HepG2 (cell line): ENCODE measurements around the gene SOBP. TPM values are rescaled to one million over a fixed set of nuclear protein-coding genes. Genes with fewer than 3 reads are reported as not detected.

ENCODE experiments used
- ATAC-seq: fragments of 200-7000 bp; cut with Tn5 transposase; 3 replicates; pipeline ENCODE4 v1.9.1; 2020; ENCODE audit warnings: mild to moderate bottlenecking, moderate library complexity
- BruUV-seq: library from RNA; stranded (reverse); fragments of 400-500 nt; replicated peaks from 2 replicates; lab custom pipeline; 2021; lab: Mats Ljungman, UMichigan
- CTCF ChIA-PET: fragments of 300-600 bp; formaldehyde crosslinking; extraction: SDS; loops from one replicate; lab custom pipeline; 2021; ENCODE audit warnings: low total read pairs, inconsistent platforms, low intra/inter-chr PET ratio; lab: Yijun Ruan, JAX
- POLR2A ChIA-PET: fragments of 350-600 bp; sonication (Branson Sonifier 250); formaldehyde crosslinking; loops from one replicate; lab custom pipeline; 2020; ENCODE audit warnings: antibody characterized with exemption, inconsistent platforms; lab: Yijun Ruan, JAX
- DNase-seq: peaks from one replicate; pipeline ENCODE4 v3.0.0-alpha.2; 2015; ENCODE audit warnings: low spot score
- FAIRE-seq: peaks from 3 replicates; lab custom pipeline; 2011; peaks lifted over from hg19 to GRCh38; lab: Jason Lieb, UNC
- H2AFZ ChIP-seq: one replicate; pipeline ENCODE4 v1.6.1; 2011; ENCODE audit warnings: low read length, inconsistent platforms
- H3K27ac ChIP-seq: fragments of 300-600 bp; 3 replicates; pipeline ENCODE4 v1.8.0; 2011; ENCODE audit warnings: mixed run types, mild to moderate bottlenecking, mixed read lengths, low read length, inconsistent platforms; ENCODE audit not compliant: insufficient read depth; ENCODE audit errors: extremely low read length
- H3K27me3 ChIP-seq, 2 experiments: fragments of 200-600 bp in 1 of 2; 2 replicates in 1 of 2; 3 replicates in 1 of 2; pipeline versions ENCODE4 v1.6.0 to v1.8.0; 2011; ENCODE audit warnings: low read length in 2 of 2, mild to moderate bottlenecking in 2 of 2, moderate library complexity in 2 of 2, inconsistent platforms in 1 of 2; ENCODE audit not compliant: insufficient read depth in 2 of 2, control insufficient read depth in 1 of 2
- H3K36me3 ChIP-seq, 2 experiments: fragments of 200-600 bp in 1 of 2; replicated peaks in 1 of 2; 2 replicates in 1 of 2; 3 replicates in 1 of 2; pipeline versions ENCODE4 v1.5.1 to v1.8.0; 2011; ENCODE audit warnings: low read length in 2 of 2, inconsistent platforms in 1 of 2; ENCODE audit not compliant: insufficient read depth in 2 of 2, control insufficient read depth in 1 of 2
- H3K4me1 ChIP-seq: 2 replicates; pipeline ENCODE4 v1.5.1; 2012; ENCODE audit warnings: low read length, inconsistent platforms; ENCODE audit not compliant: insufficient read depth
- H3K4me2 ChIP-seq: 2 replicates; pipeline ENCODE4 v1.6.0; 2011; ENCODE audit warnings: low read depth, low read length, inconsistent platforms
- H3K4me3 ChIP-seq, 3 experiments: fragments of 200-600 bp in 1 of 3; sonication (generic), shearing (Covaris generic) in 1 of 3; replicated peaks in 1 of 3; 2 replicates each; pipeline ENCODE4 v1.5.1; 2011 to 2016; ENCODE audit warnings: low read length in 3 of 3, inconsistent platforms in 2 of 3, low read depth in 2 of 3, mild to moderate bottlenecking in 2 of 3, control low read depth in 1 of 3, mixed read lengths in 1 of 3; ENCODE audit not compliant: insufficient read depth in 1 of 3
- H3K79me2 ChIP-seq: one replicate; pipeline ENCODE4 v1.6.1; 2011; ENCODE audit warnings: low read length, inconsistent platforms; ENCODE audit not compliant: insufficient read depth
- H3K9ac ChIP-seq: 2 replicates; pipeline ENCODE4 v1.6.0; 2011; ENCODE audit warnings: mild to moderate bottlenecking, low read depth, low read length, inconsistent platforms; ENCODE audit not compliant: insufficient read depth
- H3K9me3 ChIP-seq: 2 replicates; pipeline ENCODE4 v1.5.1; 2012; ENCODE audit warnings: mild to moderate bottlenecking, low read length
- H4K20me1 ChIP-seq: 2 replicates; pipeline ENCODE4 v1.6.0; 2011; ENCODE audit warnings: inconsistent platforms, mild to moderate bottlenecking, low read length, moderate library complexity; ENCODE audit not compliant: insufficient read depth
- CBX5 ChIP-seq: sonication (generic); formaldehyde crosslinking; IDR thresholded peaks from 2 replicates; pipeline ENCODE4 v1.4.0; 2020; ENCODE audit warnings: missing genetic modification reagents, borderline replicate concordance
- CSRNP1 ChIP-seq: sonication (generic); formaldehyde crosslinking; IDR thresholded peaks from 2 replicates; pipeline ENCODE4 v1.8.1; 2023; ENCODE audit warnings: mild to moderate bottlenecking, missing genetic modification reagents
- FOXJ3 ChIP-seq: sonication (generic); formaldehyde crosslinking; IDR thresholded peaks from 2 replicates; pipeline ENCODE4 v1.4.0; 2020; ENCODE audit warnings: missing genetic modification reagents, mild to moderate bottlenecking, borderline replicate concordance
- IKZF1 ChIP-seq: fragments of 450-650 bp; IDR thresholded peaks from 2 replicates; pipeline ENCODE4 v1.7.1; 2016
- MBD4 ChIP-seq: IDR thresholded peaks from 2 replicates; pipeline ENCODE4 v1.6.1; 2012; ENCODE audit warnings: low read length, inconsistent platforms, borderline replicate concordance
- MTA3 ChIP-seq: sonication (generic); formaldehyde crosslinking; IDR thresholded peaks from 2 replicates; pipeline ENCODE4 v1.4.0; 2020; ENCODE audit warnings: missing genetic modification reagents
- NPAS2 ChIP-seq: sonication (generic); formaldehyde crosslinking; IDR thresholded peaks from 2 replicates; pipeline ENCODE4 v1.8.0; 2022; ENCODE audit warnings: mild to moderate bottlenecking, missing genetic modification reagents, borderline replicate concordance
- PHF5A ChIP-seq: IDR thresholded peaks from one replicate; pipeline ENCODE4 v1.6.1; 2018; ENCODE audit warnings: low read depth, missing genetic modification reagents; ENCODE audit not compliant: unreplicated experiment
- PITX1 ChIP-seq: sonication (generic); formaldehyde crosslinking; IDR thresholded peaks from 2 replicates; pipeline ENCODE4 v1.5.1; 2020; ENCODE audit warnings: mild to moderate bottlenecking, missing genetic modification reagents
- SMARCC2 ChIP-seq: fragments of 450-650 bp; IDR thresholded peaks from 2 replicates; pipeline ENCODE4 v1.6.1; 2017; ENCODE audit warnings: antibody characterized with exemption, mild to moderate bottlenecking
- SOX5 ChIP-seq: IDR thresholded peaks from 2 replicates; pipeline ENCODE4 v1.6.1; 2016; ENCODE audit warnings: borderline replicate concordance
- SP5 ChIP-seq: IDR thresholded peaks from 2 replicates; pipeline ENCODE4 v1.6.1; 2016; ENCODE audit warnings: low read depth, borderline replicate concordance
- SUZ12 ChIP-seq: fragments of 150-350 bp; IDR thresholded peaks from 2 replicates; pipeline ENCODE4 v1.6.1; 2014; ENCODE audit warnings: low read depth, low read length
- TAF1 ChIP-seq: sonication (generic); formaldehyde crosslinking; IDR thresholded peaks from 2 replicates; pipeline ENCODE4 v1.4.0; 2020; ENCODE audit warnings: missing genetic modification reagents
- ZBTB33 ChIP-seq: sonication (generic); formaldehyde crosslinking; IDR thresholded peaks from 2 replicates; pipeline ENCODE4 v1.4.0; 2020; ENCODE audit warnings: missing genetic modification reagents
- ZFX ChIP-seq: sonication (generic); formaldehyde crosslinking; IDR thresholded peaks from 2 replicates; pipeline ENCODE4 v1.4.0; 2020; ENCODE audit warnings: mild to moderate bottlenecking, low read depth, missing genetic modification reagents, moderate library complexity
- ZNF12 ChIP-seq: sonication (generic); formaldehyde crosslinking; IDR thresholded peaks from 2 replicates; pipeline ENCODE4 v1.5.0; 2020; ENCODE audit warnings: missing genetic modification reagents
- ZNF205 ChIP-seq: IDR thresholded peaks from 2 replicates; pipeline ENCODE4 v1.6.1; 2018; ENCODE audit warnings: missing biosample characterization, missing genetic modification reagents
- ZNF232 ChIP-seq: sonication (generic); formaldehyde crosslinking; IDR thresholded peaks from 2 replicates; pipeline ENCODE4 v1.4.0; 2020; ENCODE audit warnings: missing genetic modification reagents, borderline replicate concordance
- ZNF24 ChIP-seq: fragments of 450-650 bp; IDR thresholded peaks from 2 replicates; pipeline ENCODE4 v1.6.1; 2017; ENCODE audit warnings: antibody characterized with exemption, mild to moderate bottlenecking
- ZNF629 ChIP-seq: sonication (generic); formaldehyde crosslinking; conservative IDR thresholded peaks from 2 replicates; pipeline ENCODE4 v1.5.0; 2020; ENCODE audit warnings: missing genetic modification reagents
- ZNF7 ChIP-seq: IDR thresholded peaks from 2 replicates; pipeline ENCODE4 v1.6.1; 2016; ENCODE audit warnings: missing biosample characterization, missing genetic modification reagents
- ZNF740 ChIP-seq: sonication (generic); formaldehyde crosslinking; IDR thresholded peaks from 2 replicates; pipeline ENCODE4 v1.4.0; 2020; ENCODE audit warnings: missing genetic modification reagents
- ZNF790 ChIP-seq: sonication (generic); formaldehyde crosslinking; IDR thresholded peaks from 2 replicates; pipeline ENCODE4 v1.8.0; 2022; ENCODE audit warnings: missing genetic modification reagents, mild to moderate bottlenecking, borderline replicate concordance
- WGBS: methylation state at CpG from one replicate; pipeline ENCODE4 v1.1.6; 2017; ENCODE audit warnings: low lambda C conversion rate; 5-methylcytosine and 5-hydroxymethylcytosine counted together
- in situ Hi-C: cut with HindIII; loops from 2 replicates; pipeline ENCODE4 v1.10.0; 2017; ENCODE audit warnings: low pct_unique_long_range_greater_than_20kb; ENCODE audit not compliant: extremely low pct_ligation_motif_present
- intact Hi-C: fragments of 100-400 bp; cut with micrococcal nuclease; formaldehyde crosslinking; loops from one replicate; pipeline ENCODE4 v1.10.0; 2022; ENCODE audit not compliant: unreplicated experiment
- polyA plus RNA-seq, 8 experiments: library from polyadenylated mRNA; depleted of rRNA in 3 of 8; stranded (reverse) in 7 of 8; unstranded in 1 of 8; fragments of >200 nt; fragmentation: Illumina TruSeq in 4 of 8; extraction: Trizol in 4 of 8; gene quantifications; 2 replicates each; pipeline versions ENCODE4 v1.2.1 to v1.2.3, GENCODE V29; 2011 to 2016; ENCODE audit warnings: low read depth in 4 of 8, missing spikeins in 1 of 8, mixed read lengths in 1 of 8; ENCODE audit not compliant: insufficient read depth in 1 of 8
- total RNA-seq, 5 experiments: library from RNA; depleted of rRNA; stranded (reverse); fragments of >200 nt; fragmentation: Illumina TruSeq; extraction: Trizol; gene quantifications; 2 replicates each; pipeline ENCODE4 v1.2.3, GENCODE V29; 2016; ENCODE audit warnings: low read depth in 1 of 5

Gene SOBP
- total and polyA plus RNA-seq, 2 of the 13 experiments (the other 11 are each of a cell fraction or from before 2014, with no cell fraction given): 1.5 to 6.9 TPM

GRCh38 chr6:107540465-107540857, 50.5 kb downstream of the SOBP start:
- Histone ChIP-seq H3K9me3 (no peaks in the 10 kb centered on the region), H4K20me1 (no peaks in the 10 kb centered on the region), H3K4me3 (peak overlapping the region in 2 of 3 experiments; percentile 40 to 49; a peak in 2 of 6 replicates), H3K4me2 (peak overlapping the region; percentile 88), H3K27ac (peak overlapping the region; percentile 95), H3K79me2 (peaks cover 9% of the 10 kb centered on the region), H3K36me3 (peaks cover under 1 to 5% of the 10 kb centered on the region in 2 experiments; a peak in 4 of 5 replicates), H3K9ac (peak overlapping the region; percentile 80; the same call in 1 of the 2 replicates), H3K4me1 (peaks cover 38% of the 10 kb centered on the region), H3K27me3 (no peaks in the 10 kb centered on the region), H2AFZ (no peak overlapping the region)
- ChIA-PET POLR2A (interaction anchor here (0.8 to 3.3 kb wide), 12 partner anchors 9 to 129 kb away, joined by 3 to 41 read pairs (median 4); partner anchors contain the start of gene PDSS2), CTCF (no interaction called here)
- DNase-seq: peak; percentile 95
- in situ Hi-C loops: no loop called here
- intact Hi-C loops: loop anchor here (1.0 kb wide), 1 partner anchor 47 kb away; no protein-coding TSS in a partner anchor
- ATAC-seq: peak; percentile 97
- FAIRE-seq: peak; percentile 97
- BruUV-seq: no TSS peak
- WGBS: 8% methylated on average over 1 of the region's 1 CpG
- TF ChIP-seq ZFX (CRISPR knock-in tag): peak; percentile 47; the same call in 1 of the 2 replicates
- peak; percentile 90 for TF ChIP-seq SOX5
- TF ChIP-seq SMARCC2: 0 out of 2 replicates have a peak, but pooled peaks have one; percentile 3
- TF ChIP-seq IKZF1: no peak
- TF ChIP-seq ZBTB33 (CRISPR knock-in tag): 0 out of 2 replicates have a peak, but pooled peaks have one; percentile 62
- TF ChIP-seq ZNF740: no peak
- TF ChIP-seq SP5 (CRISPR knock-in tag): peak; percentile 69; the same call in 1 of the 2 replicates
- TF ChIP-seq CBX5 (CRISPR knock-in tag): peak; percentile 69; the same call in 1 of the 2 replicates
- no peak for TF ChIP-seq ZNF790 (CRISPR knock-in tag)
- TF ChIP-seq ZNF232 (CRISPR knock-in tag): peak; percentile 89; the same call in 1 of the 2 replicates
- peak; percentile 30; the same call in 1 of the 2 replicates for TF ChIP-seq ZNF24
- TF ChIP-seq ZNF12 (CRISPR knock-in tag): peak; percentile 48; the same call in 1 of the 2 replicates
- no peak for TF ChIP-seq ZNF7 (CRISPR knock-in tag)
- TF ChIP-seq ZNF629 (CRISPR knock-in tag): peak; percentile 68
- peak; percentile 98 for TF ChIP-seq FOXJ3 (CRISPR knock-in tag)
- 0 out of 2 replicates have a peak, but pooled peaks have one; percentile 67 for TF ChIP-seq MBD4
- TF ChIP-seq SUZ12: no peak
- TF ChIP-seq PHF5A (CRISPR knock-in tag): no peak
- TF ChIP-seq ZNF205: peak; percentile 81; the same call in 1 of the 2 replicates
- TF ChIP-seq TAF1 (CRISPR knock-in tag): 0 out of 2 replicates have a peak, but pooled peaks have one; percentile 11
- TF ChIP-seq CSRNP1 (CRISPR knock-in tag): peak; percentile 62; the same call in 1 of the 2 replicates
- peak; percentile 72 for TF ChIP-seq PITX1 (CRISPR knock-in tag)
- TF ChIP-seq NPAS2: no peak
- no peak for TF ChIP-seq MTA3
